ENCODE measurements around the gene AAK1.
A peak's percentile ranks its signal among the peaks of the same experiment; 100 is the strongest.

Gene AAK1

DNA sequence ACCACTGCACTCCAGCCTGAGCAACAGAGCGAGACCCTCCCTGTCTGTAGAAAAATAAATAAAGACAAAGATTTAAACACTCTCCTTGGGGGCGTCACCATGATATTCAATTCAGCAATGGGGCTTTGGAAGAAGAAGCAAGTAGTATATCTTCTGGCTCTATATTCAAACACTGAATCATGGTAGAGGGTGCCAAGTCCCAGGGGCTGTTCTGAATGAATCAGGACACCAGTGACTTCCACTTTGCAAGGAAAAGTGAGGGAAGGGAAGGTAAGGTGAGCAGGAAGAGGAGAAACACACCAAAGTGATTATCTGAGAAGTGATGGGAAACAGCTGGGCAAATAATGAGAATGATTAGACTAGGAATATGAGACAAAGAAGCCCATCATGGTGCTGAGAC lies 80.5 kb downstream of the AAK1 start:
- TF ChIP-seq CTCF (conservative IDR thresholded peaks at IDR 0.05; ENCODE audit: low read depth) = no peak
- no peak overlapping the region for H3K27ac ChIP-seq
- ChIA-PET POLR2A (ENCODE audit: low non-redundant PET) (no interaction called here), CTCF (no interaction called here)
- DNase-seq (ENCODE audit: low spot score) = no peak

GRCh38 chr2:69561101-69561500 lies 82.4 kb downstream of the AAK1 start:
- TF ChIP-seq CTCF (conservative IDR thresholded peaks at IDR 0.05; ENCODE audit: low read depth) = no peak
- no peak overlapping the region for H3K27ac ChIP-seq
- POLR2A ChIA-PET (ENCODE audit: low non-redundant PET) = interaction anchor here (0.6 kb wide), 1 partner anchor 29 kb away, joined by 3 read pairs; no protein-coding TSS in a partner anchor
- CTCF ChIA-PET = interaction anchor here (0.9 to 1.2 kb wide), 3 partner anchors 155 to 250 kb away, joined by 3 to 4 read pairs (median 3); no protein-coding TSS in a partner anchor
- DNase-seq (ENCODE audit: low spot score) = no peak

DNA sequence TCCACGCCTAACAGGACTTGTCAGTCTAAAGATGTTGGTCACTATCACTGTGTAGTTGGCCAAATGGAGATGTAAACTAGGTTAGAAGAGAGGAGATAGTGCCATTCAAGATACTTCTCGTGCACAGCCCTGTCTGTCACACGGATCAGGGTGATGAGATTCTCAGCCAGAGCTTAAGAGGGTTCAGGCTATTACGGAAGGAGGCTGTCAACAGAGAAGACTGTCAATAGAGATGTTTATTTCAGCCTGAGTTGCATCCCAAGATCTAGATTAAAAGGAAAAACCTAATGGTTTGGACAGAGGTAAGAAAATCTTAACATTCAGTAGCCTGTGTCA lies 83.4 kb downstream of the AAK1 start:
- ChIA-PET CTCF (interaction anchor here (0.6 to 1.1 kb wide), 3 partner anchors 100 to 257 kb away, joined by 3 to 5 read pairs (median 3); no protein-coding TSS in a partner anchor), POLR2A (ENCODE audit: low non-redundant PET) (no interaction called here)

DNA sequence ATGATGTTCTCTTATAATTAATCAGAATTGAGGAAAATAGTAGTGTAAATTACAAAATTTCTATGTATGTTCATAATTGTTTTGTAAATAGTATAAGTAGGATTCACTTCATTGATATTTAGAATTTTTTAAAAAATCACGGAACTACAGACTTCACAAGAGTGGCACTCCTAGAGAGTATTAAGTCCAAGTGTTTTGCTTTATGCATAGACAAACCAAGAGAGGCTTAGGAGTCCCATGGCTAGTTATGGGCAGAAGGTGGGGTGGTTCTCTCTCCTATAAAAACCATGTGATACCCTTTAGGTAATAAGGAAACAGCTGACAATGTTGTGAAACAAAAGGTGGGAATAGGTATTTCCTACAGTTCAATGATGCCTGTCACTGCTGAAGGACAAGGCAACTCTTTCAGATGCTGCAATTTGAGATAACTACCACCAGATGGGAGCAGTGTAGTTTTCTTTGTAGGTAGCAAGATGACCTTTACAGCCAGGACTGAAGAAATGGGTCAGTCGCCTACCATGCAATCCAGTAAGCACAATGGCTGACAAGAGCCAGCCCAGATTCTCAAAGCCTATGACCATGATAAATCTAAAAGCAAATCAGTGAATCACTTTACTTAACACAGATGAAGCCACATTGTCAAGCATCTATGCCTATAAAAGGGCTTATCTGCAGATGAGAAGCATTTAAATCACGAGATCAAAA lies 83.9 kb downstream of the AAK1 start:
- peak; percentile 54 for DNase-seq (ENCODE audit: low spot score)
- H3K27ac ChIP-seq = no peak overlapping the region
- POLR2A ChIA-PET (ENCODE audit: low non-redundant PET) = no interaction called here
- CTCF ChIA-PET = interaction anchor here (0.6 to 0.8 kb wide), 2 partner anchors 13 to 158 kb away, joined by 3 read pairs; no protein-coding TSS in a partner anchor
- peak; percentile 55 for TF ChIP-seq CTCF (conservative IDR thresholded peaks at IDR 0.05; ENCODE audit: low read depth)

More for the DNA sequence above, 83.4 kb downstream of the AAK1 start:
- DNase-seq (ENCODE audit: low spot score) = no peak
- H3K27ac ChIP-seq = no peak overlapping the region
- TF ChIP-seq CTCF (conservative IDR thresholded peaks at IDR 0.05; ENCODE audit: low read depth) = no peak

- H3K27ac ChIP-seq = no peak overlapping the region
- CTCF ChIA-PET = interaction anchor here (1.1 kb wide), 1 partner anchor 169 kb away, joined by 4 read pairs; no protein-coding TSS in a partner anchor
- no peak for TF ChIP-seq CTCF (conservative IDR thresholded peaks at IDR 0.05; ENCODE audit: low read depth)
Measured at GRCh38 chr2:69556008-69556407, 87.5 kb downstream of the AAK1 start.

DNA sequence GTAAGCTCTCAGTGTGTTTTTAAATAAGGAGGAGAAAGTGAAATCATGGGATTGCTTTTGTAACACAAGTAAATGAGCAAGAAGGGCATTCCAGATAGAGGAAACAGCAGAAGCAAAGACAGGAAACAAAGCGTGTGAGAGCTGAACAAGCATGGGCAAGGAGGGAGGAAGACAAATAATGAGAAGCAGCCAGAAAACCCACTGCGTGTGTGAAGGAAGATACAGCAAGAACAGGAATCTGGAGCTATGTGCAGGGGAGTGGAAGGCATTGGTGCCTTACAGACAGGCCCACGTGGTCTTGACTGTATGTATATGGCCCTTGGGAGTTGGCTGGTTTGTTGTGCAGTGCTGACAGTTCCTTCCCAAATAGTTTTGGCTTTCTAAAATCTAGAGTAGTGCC lies 88.6 kb downstream of the AAK1 start:
- no peak overlapping the region for H3K27ac ChIP-seq
- POLR2A ChIA-PET (ENCODE audit: low non-redundant PET) = no interaction called here
- no peak for DNase-seq (ENCODE audit: low spot score)
- TF ChIP-seq CTCF (conservative IDR thresholded peaks at IDR 0.05; ENCODE audit: low read depth) = no peak
- CTCF ChIA-PET = no interaction called here

More at GRCh38 chr2:69556008-69556407, 87.5 kb downstream of the AAK1 start:
- no peak for DNase-seq (ENCODE audit: low spot score)
- POLR2A ChIA-PET (ENCODE audit: low non-redundant PET) = no interaction called here
